Measurements from ENCODE around the gene RAB1A. TPM values are rescaled to one million over a fixed set of nuclear protein-coding genes. Genes with fewer than 3 reads are reported as not detected.

The RAB1A gene
- total RNA-seq, 1 donor from 2014 or later, result 128 TPM

- H3K27me3 Mint-ChIP-seq (ENCODE audit: unreplicated experiment), result no peaks in the 10 kb centered on the region
- H3K9me3 Mint-ChIP-seq (ENCODE audit: unreplicated experiment), result no peaks in the 10 kb centered on the region
- no peak overlapping the region for H3K4me3 Mint-ChIP-seq (ENCODE audit: unreplicated experiment)
- DNase-seq (ENCODE audit: extremely low spot score, unreplicated experiment), result peak; percentile 46
- peaks cover 24% of the 10 kb centered on the region for H3K4me1 Mint-ChIP-seq (ENCODE audit: unreplicated experiment)
- TF ChIP-seq, protein P1, sequence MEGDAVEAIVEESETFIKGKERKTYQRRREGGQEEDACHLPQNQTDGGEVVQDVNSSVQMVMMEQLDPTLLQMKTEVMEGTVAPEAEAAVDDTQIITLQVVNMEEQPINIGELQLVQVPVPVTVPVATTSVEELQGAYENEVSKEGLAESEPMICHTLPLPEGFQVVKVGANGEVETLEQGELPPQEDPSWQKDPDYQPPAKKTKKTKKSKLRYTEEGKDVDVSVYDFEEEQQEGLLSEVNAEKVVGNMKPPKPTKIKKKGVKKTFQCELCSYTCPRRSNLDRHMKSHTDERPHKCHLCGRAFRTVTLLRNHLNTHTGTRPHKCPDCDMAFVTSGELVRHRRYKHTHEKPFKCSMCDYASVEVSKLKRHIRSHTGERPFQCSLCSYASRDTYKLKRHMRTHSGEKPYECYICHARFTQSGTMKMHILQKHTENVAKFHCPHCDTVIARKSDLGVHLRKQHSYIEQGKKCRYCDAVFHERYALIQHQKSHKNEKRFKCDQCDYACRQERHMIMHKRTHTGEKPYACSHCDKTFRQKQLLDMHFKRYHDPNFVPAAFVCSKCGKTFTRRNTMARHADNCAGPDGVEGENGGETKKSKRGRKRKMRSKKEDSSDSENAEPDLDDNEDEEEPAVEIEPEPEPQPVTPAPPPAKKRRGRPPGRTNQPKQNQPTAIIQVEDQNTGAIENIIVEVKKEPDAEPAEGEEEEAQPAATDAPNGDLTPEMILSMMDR (IDR thresholded peaks at IDR 0.05), result no peak
- H3K27ac Mint-ChIP-seq (ENCODE audit: unreplicated experiment), result peak overlapping the region; percentile 76
- H3K36me3 Mint-ChIP-seq (ENCODE audit: unreplicated experiment), result peaks cover 33% of the 10 kb centered on the region
These were observed 53.6 kb downstream of the RAB1A start for GRCh38 chr2:65076345-65076710.

DNA sequence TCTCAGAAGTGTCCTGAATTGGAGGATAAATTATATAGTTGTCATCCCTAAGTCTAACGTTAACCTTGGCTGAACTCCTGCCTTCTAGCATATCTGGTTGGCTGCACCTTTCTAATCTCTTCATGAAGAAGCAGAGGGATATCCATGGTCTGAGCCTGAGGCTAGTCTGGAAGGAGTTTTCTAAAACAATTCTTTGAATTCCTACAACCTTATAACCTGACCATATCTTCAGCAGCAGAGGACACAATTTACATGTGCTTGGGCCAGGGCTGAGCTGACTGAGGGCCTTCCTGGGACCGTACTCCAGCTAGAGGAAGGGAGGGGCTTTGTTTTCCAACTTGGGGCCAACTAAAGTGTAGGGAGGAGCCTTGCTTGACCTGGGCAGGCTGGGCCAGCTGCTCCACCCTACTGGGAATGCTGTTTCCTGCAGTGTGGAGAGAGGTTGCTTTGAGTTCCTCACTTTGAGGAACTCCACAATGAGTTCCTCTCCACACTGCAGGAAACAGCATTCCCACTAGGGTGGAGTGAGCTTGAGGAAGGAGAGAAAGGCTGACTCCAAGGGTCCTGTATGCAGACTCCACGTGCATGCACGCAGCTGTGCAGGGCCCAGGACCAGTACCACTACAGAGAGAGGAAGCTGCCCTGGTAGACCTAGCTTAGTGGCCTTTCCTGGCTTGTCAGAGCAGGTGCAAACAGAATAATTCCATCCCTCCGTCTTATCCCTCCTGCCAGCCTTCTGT lies 54.1 kb downstream of the RAB1A start:
- H3K4me3 Mint-ChIP-seq (ENCODE audit: unreplicated experiment), result no peak overlapping the region
- DNase-seq (ENCODE audit: extremely low spot score, unreplicated experiment), result no peak
- no peaks in the 10 kb centered on the region for H3K27me3 Mint-ChIP-seq (ENCODE audit: unreplicated experiment)
- H3K9me3 Mint-ChIP-seq (ENCODE audit: unreplicated experiment), result no peaks in the 10 kb centered on the region
- peaks cover 27% of the 10 kb centered on the region for H3K4me1 Mint-ChIP-seq (ENCODE audit: unreplicated experiment)
- H3K27ac Mint-ChIP-seq (ENCODE audit: unreplicated experiment), result peak overlapping the region; percentile 76
- H3K36me3 Mint-ChIP-seq (ENCODE audit: unreplicated experiment), result peaks cover 36% of the 10 kb centered on the region
- TF ChIP-seq, protein P1 (IDR thresholded peaks at IDR 0.05), result no peak

DNA sequence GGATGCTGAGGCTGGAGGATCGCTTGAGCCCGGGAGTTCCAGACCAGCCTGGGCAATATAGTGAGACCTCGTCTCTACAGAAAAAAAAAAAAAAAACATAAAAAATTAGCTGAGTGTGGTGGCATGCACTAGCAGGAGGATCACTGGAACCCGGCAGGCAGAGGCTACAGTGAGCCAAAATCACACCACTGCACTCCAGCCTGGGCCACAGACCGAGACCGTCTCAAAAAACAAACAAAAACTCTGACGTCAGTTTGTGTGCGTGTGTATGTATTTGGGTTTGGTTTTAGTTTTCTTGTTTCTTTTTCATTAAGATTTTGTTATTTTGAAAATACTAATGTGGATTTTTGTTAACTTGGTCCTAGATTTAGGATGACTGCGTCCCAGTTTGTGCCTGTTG lies 54.7 kb downstream of the RAB1A start:
- H3K27me3 Mint-ChIP-seq (ENCODE audit: unreplicated experiment), result no peaks in the 10 kb centered on the region
- TF ChIP-seq, protein P1 (IDR thresholded peaks at IDR 0.05), result no peak
- peaks cover 39% of the 10 kb centered on the region for H3K36me3 Mint-ChIP-seq (ENCODE audit: unreplicated experiment)
- H3K27ac Mint-ChIP-seq (ENCODE audit: unreplicated experiment), result peak overlapping the region; percentile 76
- no peak for DNase-seq (ENCODE audit: extremely low spot score, unreplicated experiment)
- H3K4me1 Mint-ChIP-seq (ENCODE audit: unreplicated experiment), result peaks cover 33% of the 10 kb centered on the region
- H3K4me3 Mint-ChIP-seq (ENCODE audit: unreplicated experiment), result no peak overlapping the region
- no peaks in the 10 kb centered on the region for H3K9me3 Mint-ChIP-seq (ENCODE audit: unreplicated experiment)

DNA sequence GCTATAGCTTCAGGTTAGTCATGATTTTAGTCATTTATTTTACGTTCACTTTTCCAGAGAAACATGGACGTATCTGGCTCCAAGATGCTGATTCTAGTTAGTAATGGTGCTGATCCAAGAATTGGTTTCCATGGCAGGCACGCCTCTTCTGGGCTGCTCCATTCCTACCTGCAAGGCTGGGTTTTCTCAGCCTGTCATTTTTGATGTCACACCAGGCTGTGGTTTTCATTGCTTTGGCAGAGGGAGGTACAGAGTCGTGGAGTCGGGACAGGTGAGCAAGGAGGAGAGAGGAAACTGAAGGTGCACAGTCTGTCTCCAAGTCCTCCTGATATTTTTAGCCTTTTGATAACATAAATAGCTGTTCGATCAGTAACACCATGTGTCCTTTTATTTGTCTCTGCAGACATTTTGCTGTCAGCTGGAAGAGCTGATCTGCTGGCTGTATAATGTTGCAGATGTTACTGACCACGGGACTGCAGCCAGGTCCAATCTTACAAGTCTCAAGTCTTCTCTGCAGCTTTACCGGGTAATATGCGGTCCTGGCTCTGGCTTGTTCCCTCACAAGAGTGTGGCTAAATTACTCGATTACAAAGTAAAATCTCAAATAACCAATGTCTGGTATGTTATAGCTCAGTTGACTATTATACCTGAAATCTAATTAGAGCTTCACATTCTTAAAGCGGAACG lies 55.9 kb downstream of the RAB1A start:
- Mint-ChIP-seq H3K36me3 (ENCODE audit: unreplicated experiment) (peaks cover 34% of the 10 kb centered on the region), H3K4me1 (ENCODE audit: unreplicated experiment) (peaks cover 35% of the 10 kb centered on the region), H3K4me3 (ENCODE audit: unreplicated experiment) (no peak overlapping the region), H3K9me3 (ENCODE audit: unreplicated experiment) (no peaks in the 10 kb centered on the region), H3K27ac (ENCODE audit: unreplicated experiment) (no peak overlapping the region), H3K27me3 (ENCODE audit: unreplicated experiment) (no peaks in the 10 kb centered on the region)
- no peak for DNase-seq (ENCODE audit: extremely low spot score, unreplicated experiment)
- TF ChIP-seq, protein P1 (IDR thresholded peaks at IDR 0.05), result no peak

- H3K9me3 Mint-ChIP-seq (ENCODE audit: unreplicated experiment), result no peaks in the 10 kb centered on the region
- DNase-seq (ENCODE audit: extremely low spot score, unreplicated experiment), result no peak
- no peaks in the 10 kb centered on the region for H3K27me3 Mint-ChIP-seq (ENCODE audit: unreplicated experiment)
- H3K27ac Mint-ChIP-seq (ENCODE audit: unreplicated experiment), result no peak overlapping the region
- no peak overlapping the region for H3K4me3 Mint-ChIP-seq (ENCODE audit: unreplicated experiment)
- H3K36me3 Mint-ChIP-seq (ENCODE audit: unreplicated experiment), result peaks cover 30% of the 10 kb centered on the region
- TF ChIP-seq, protein P1 (IDR thresholded peaks at IDR 0.05), result no peak
- peaks cover 38% of the 10 kb centered on the region for H3K4me1 Mint-ChIP-seq (ENCODE audit: unreplicated experiment)
These were observed 57.5 kb downstream of the RAB1A start for GRCh38 chr2:65072181-65072970.

All from osteocyte (in vitro differentiated cells).